Stomach (tissue), 9 donors: Measurements from ENCODE around the gene ZNF428. TPM values are rescaled to one million over a fixed set of nuclear protein-coding genes. Genes with fewer than 3 reads are reported as not detected.

Experiments used
- DNase-seq, 2 donors: peaks; one replicate each; pipeline versions ENCODE4 v3.0.0 to v3.0.0-alpha.2; 2013 to 2019
- H3K27ac ChIP-seq, 5 donors: fragments of 200-600 bp in 4 of 5; sonication (generic) in 4 of 5; one replicate each; pipeline ENCODE4 v1.5.1; 2013 to 2019; ENCODE audit warnings: mild to moderate bottlenecking in 1 of 5, moderate library complexity in 1 of 5
- H3K27me3 ChIP-seq, 3 donors: fragments of 200-600 bp; sonication (generic); one replicate each; pipeline ENCODE4 v1.5.1; 2017 to 2019; ENCODE audit warnings: mixed run types in 1 of 3
- H3K36me3 ChIP-seq, 4 donors: fragments of 200-600 bp; sonication (generic); 1 replicate in 3 of 4; 2 replicates in 1 of 4; pipeline ENCODE4 v1.5.1; 2016 to 2019
- H3K4me1 ChIP-seq, 4 donors: fragments of 200-600 bp; sonication (generic); one replicate each; pipeline ENCODE4 v1.5.1; 2016 to 2019
- H3K4me3 ChIP-seq, 4 donors: fragments of 200-600 bp; sonication (generic) in 3 of 4; one replicate each; pipeline ENCODE4 v1.5.1; 2016 to 2019; ENCODE audit warnings: mild to moderate bottlenecking in 1 of 4
- H3K9me3 ChIP-seq, 4 donors: fragments of 200-600 bp; sonication (generic); one replicate each; pipeline ENCODE4 v1.5.1; 2016 to 2019
- CTCF ChIP-seq, 7 experiments: fragments of 450-650 bp in 4 of 7; fragments of 200-600 bp in 3 of 7; sonication (generic) in 3 of 7; IDR thresholded peaks; one replicate each; pipeline ENCODE4 v1.5.1; 2016 to 2019; ENCODE audit warnings: antibody characterized with exemption in 7 of 7, control low read depth in 2 of 7, mild to moderate bottlenecking in 1 of 7
- EP300 ChIP-seq: sonication (generic); formaldehyde crosslinking; IDR thresholded peaks from one replicate; pipeline ENCODE4 v1.6.1; 2017; ENCODE audit warnings: antibody characterized with exemption
- POLR2A ChIP-seq, 4 donors: fragments of 450-650 bp; IDR thresholded peaks; one replicate each; pipeline ENCODE4 v1.6.1; 2016; ENCODE audit warnings: antibody characterized with exemption in 4 of 4, control low read depth in 2 of 4, mild to moderate bottlenecking in 1 of 4, moderate library complexity in 1 of 4
- POLR2AphosphoS5 ChIP-seq, 3 donors: sonication (generic); formaldehyde crosslinking; IDR thresholded peaks; one replicate each; pipeline ENCODE4 v1.6.1; 2016; ENCODE audit warnings: antibody characterized with exemption in 3 of 3
- WGBS, 5 donors: extraction: QIAGEN DNeasy Blood & Tissue Kit in 3 of 5; methylation state at CpG; one replicate each; pipeline versions ENCODE4 v1.1.5 to v1.1.7; 2013 to 2018; 5-methylcytosine and 5-hydroxymethylcytosine counted together
- intact Hi-C: fragments of 100-400 bp; cut with DNase I; formaldehyde crosslinking; loops from one replicate; pipeline ENCODE4 v1.15.1; 2023; ENCODE audit warnings: low total_unique reads
- polyA plus RNA-seq, 3 donors: library from polyadenylated mRNA; stranded (reverse); fragments of 200-250 nt; gene quantifications; one replicate each; pipeline ENCODE4 v1.2.3, GENCODE V29; 2013
- total RNA-seq, 5 donors: library from RNA; depleted of rRNA; stranded (reverse); fragments of >200 nt; gene quantifications; one replicate each; pipeline versions ENCODE4 v1.1.0 to v1.2.3, GENCODE V29; 2014 to 2016
- donor health status: healthy with polysubstance abuse.
- donor health status: Bipolar disorder and iron deficiency.
- donor health status: healthy.

The ZNF428 gene
- total and polyA plus RNA-seq, 8 donors, result 7.8 to 72.7 (median 25.5) TPM

GRCh38 chr19:43612374-43612773 lies 7.1 kb downstream of the ZNF428 start:
- Histone ChIP-seq H3K27me3 (no peaks in the 10 kb centered on the region), H3K4me1 (peaks cover 0 to 15% (median 6%) of the 10 kb centered on the region in 4 donors), H3K4me3 (no peak overlapping the region), H3K36me3 (peaks cover 30 to 53% (median 43%) of the 10 kb centered on the region in 4 donors), H3K9me3 (no peaks in the 10 kb centered on the region), H3K27ac (no peak overlapping the region)
- DNase-seq, result no peak
- intact Hi-C loops, result no loop called here
- TF ChIP-seq CTCF (IDR thresholded peaks at IDR 0.05), result no peak
- no peak for TF ChIP-seq POLR2A (IDR thresholded peaks at IDR 0.05)
- TF ChIP-seq EP300, result no peak
- TF ChIP-seq POLR2AphosphoS5 (IDR thresholded peaks at IDR 0.05), result no peak
- 90 to 97% (median 95%) methylated on average over 9 to 12 of the region's 12 CpGs for WGBS, 5 donors

GRCh38 chr19:43611788-43612187 lies 7.6 kb downstream of the ZNF428 start, which contains the start of gene SRRM5:
SRRM5 (plus strand) TSS chr19:43612088; CDS start chr19:43612122, 34 bp downstream.
- Histone ChIP-seq H3K36me3 (peaks cover 30 to 59% (median 49%) of the 10 kb centered on the region in 4 donors), H3K4me3 (no peak within 1 kb of the TSS), H3K9me3 (no peaks in the 10 kb centered on the region), H3K27me3 (no peaks in the 10 kb centered on the region), H3K4me1 (peaks cover 0 to 15% (median 6%) of the 10 kb centered on the region in 4 donors), H3K27ac (no peak within 1 kb of the TSS)
- TF ChIP-seq CTCF (IDR thresholded peaks at IDR 0.05) (no peak), POLR2AphosphoS5 (IDR thresholded peaks at IDR 0.05) (no peak), EP300 (no peak), POLR2A (IDR thresholded peaks at IDR 0.05) (no peak)
- intact Hi-C loops, result no loop called here
- no peak for DNase-seq
- 87 to 100% (median 94%) methylated on average over 3 of the region's 3 CpGs for WGBS, 5 donors

- TF ChIP-seq EP300 (no peak), CTCF (IDR thresholded peaks at IDR 0.05) (no peak), POLR2AphosphoS5 (IDR thresholded peaks at IDR 0.05) (no peak), POLR2A (IDR thresholded peaks at IDR 0.05) (no peak)
- Histone ChIP-seq H3K27me3 (no peaks in the 10 kb centered on the region), H3K27ac (no peak overlapping the region), H3K9me3 (no peaks in the 10 kb centered on the region), H3K4me3 (no peak overlapping the region), H3K4me1 (peaks cover 0 to 6% (median 2%) of the 10 kb centered on the region in 4 donors), H3K36me3 (peaks cover 30 to 63% (median 52%) of the 10 kb centered on the region in 4 donors)
- 55 to 82% (median 69%) methylated on average over 3 of the region's 3 CpGs for WGBS, 5 donors
- intact Hi-C loops, result no loop called here
- no peak for DNase-seq
These were observed 8.9 kb downstream of the ZNF428 start for GRCh38 chr19:43610493-43610892.

- 73 to 95% (median 87%) methylated on average over 7 of the region's 7 CpGs for WGBS, 5 donors
- H3K27me3 ChIP-seq, result no peaks in the 10 kb centered on the region
- TF ChIP-seq EP300, result no peak
- no peak for TF ChIP-seq POLR2A (IDR thresholded peaks at IDR 0.05)
- no peak for TF ChIP-seq CTCF (IDR thresholded peaks at IDR 0.05)
- no peak for TF ChIP-seq POLR2AphosphoS5 (IDR thresholded peaks at IDR 0.05)
- no peaks in the 10 kb centered on the region for H3K9me3 ChIP-seq
- H3K27ac ChIP-seq, result no peak overlapping the region
- no peak overlapping the region for H3K4me3 ChIP-seq
- peaks cover 30 to 63% (median 52%) of the 10 kb centered on the region in 4 donors for H3K36me3 ChIP-seq
- intact Hi-C loops, result no loop called here
- DNase-seq, result no peak
- H3K4me1 ChIP-seq, result peaks cover 0 to 5% (median 2%) of the 10 kb centered on the region in 4 donors
These were observed 9.6 kb downstream of the ZNF428 start for GRCh38 chr19:43609872-43610271.
